ES-I3 (cell line): ENCODE results near the gene LRRC59.

Source experiments
- H3K36me3 ChIP-seq: 2 replicates; pipeline ENCODE4 v1.6.1; 2013; ENCODE audit warnings: mild to moderate bottlenecking, low read length, control low read depth, moderate library complexity; ENCODE audit not compliant: insufficient read depth
- H3K4me1 ChIP-seq: 2 replicates; pipeline ENCODE4 v1.6.1; 2013; ENCODE audit warnings: mild to moderate bottlenecking, control low read depth, low read length; ENCODE audit not compliant: insufficient read depth
- H3K9ac ChIP-seq: 2 replicates; pipeline ENCODE4 v1.6.1; 2013; ENCODE audit warnings: low read depth, mild to moderate bottlenecking, low read length, moderate library complexity
- H3K9me3 ChIP-seq: 2 replicates; pipeline ENCODE4 v1.6.1; 2013; ENCODE audit warnings: mild to moderate bottlenecking, low read length, moderate library complexity; ENCODE audit not compliant: control insufficient read depth, insufficient read depth

LRRC59 gene

DNA sequence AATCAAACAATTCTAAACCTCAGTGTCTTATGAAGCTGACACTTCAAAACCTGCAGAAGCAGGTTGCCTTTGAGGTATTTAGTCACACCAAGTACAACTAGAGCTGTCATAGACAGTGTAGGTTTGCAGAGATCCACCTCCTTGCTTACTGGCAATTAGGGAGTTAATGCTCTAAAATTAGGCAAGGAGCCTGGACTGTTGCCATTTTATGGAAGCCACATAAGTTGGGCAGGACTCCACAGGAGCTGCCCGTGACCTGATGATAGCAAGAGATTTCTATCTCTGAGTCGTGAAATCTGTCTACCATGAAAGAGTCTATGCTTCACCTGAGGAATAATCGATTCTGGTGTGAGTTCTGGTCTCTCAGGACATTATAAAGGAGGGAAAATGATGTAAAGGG, 15.4 kb downstream of the LRRC59 start:
- no peaks in the 10 kb centered on the region for H3K9me3 ChIP-seq
- peaks cover 6% of the 10 kb centered on the region; the same call in 1 of the 2 replicates for H3K4me1 ChIP-seq
- peaks cover 47% of the 10 kb centered on the region for H3K36me3 ChIP-seq
- H3K9ac ChIP-seq, result no peak overlapping the region

DNA sequence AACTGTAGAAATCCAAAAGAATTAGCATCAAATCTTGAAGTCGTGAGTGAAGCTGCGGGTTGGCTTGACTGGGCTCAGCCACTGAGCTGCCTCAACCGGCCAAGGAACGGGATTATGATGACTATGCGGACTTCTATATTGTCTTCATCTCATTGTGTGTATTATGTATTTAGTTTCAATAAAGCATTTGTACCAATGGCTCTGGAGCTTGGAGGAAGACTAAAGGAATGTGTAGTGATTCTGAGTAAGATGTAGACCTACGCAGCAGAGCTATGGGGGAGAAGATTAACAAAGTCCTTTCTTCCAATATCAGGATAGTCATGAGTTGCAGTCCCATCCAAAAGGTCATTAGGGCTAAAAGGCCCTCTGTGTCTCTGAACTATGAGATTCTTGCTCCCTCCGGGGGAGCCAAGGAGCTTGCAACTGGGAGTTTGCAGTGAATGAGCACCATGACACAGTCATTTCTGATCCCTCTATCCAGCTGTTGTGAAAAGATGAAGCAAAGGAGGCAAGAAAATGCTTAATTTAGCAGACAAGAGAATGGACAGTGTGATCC, 16.0 kb downstream of the LRRC59 start:
- Histone ChIP-seq H3K9me3 (no peaks in the 10 kb centered on the region), H3K4me1 (peaks cover 6% of the 10 kb centered on the region; the same call in 1 of the 2 replicates), H3K36me3 (peaks cover 43% of the 10 kb centered on the region), H3K9ac (no peak overlapping the region)

DNA sequence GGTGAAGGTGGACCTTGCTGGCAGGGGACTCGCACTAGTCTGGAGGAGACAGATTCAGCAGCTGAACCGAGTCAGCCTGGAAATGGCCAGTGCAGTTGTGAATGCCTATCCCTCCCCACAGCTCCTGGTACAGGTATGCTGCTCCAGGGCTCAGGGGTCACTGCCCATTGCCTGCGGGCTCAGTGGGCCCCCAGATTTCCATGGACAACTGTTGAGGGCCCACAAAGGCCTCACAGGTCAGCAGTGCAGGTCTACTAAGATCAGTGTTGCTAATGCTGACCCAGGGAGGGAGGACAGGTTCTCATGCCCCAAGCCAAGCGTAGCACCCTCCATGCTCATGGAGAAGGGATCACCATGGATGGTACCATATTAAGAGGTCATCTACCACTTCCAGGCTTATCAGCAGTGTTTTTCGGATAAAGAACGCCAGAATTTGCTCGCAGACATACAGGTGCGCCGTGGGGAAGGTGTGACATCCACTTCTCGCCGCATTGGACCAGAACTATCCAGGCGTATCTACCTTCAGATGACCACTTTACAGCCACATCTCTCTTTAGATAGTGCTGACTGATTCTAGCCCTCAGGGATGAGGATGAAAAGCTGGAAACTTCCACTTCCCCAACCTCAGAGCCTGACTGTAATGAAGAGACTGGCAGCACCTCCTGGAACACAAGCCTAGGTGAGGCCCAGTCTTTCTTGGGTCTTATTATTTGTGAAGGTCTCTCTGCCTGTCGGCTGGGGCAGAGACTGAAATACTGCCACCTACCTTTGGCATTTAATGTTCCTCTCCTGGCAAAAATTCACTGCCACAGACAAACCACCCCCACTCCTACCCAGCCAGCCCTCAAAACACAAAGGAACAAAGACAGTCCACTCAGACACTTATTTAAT, 16.7 kb downstream of the LRRC59 start:
- Histone ChIP-seq H3K36me3 (peaks cover 42% of the 10 kb centered on the region), H3K9ac (no peak overlapping the region), H3K9me3 (no peaks in the 10 kb centered on the region)

DNA sequence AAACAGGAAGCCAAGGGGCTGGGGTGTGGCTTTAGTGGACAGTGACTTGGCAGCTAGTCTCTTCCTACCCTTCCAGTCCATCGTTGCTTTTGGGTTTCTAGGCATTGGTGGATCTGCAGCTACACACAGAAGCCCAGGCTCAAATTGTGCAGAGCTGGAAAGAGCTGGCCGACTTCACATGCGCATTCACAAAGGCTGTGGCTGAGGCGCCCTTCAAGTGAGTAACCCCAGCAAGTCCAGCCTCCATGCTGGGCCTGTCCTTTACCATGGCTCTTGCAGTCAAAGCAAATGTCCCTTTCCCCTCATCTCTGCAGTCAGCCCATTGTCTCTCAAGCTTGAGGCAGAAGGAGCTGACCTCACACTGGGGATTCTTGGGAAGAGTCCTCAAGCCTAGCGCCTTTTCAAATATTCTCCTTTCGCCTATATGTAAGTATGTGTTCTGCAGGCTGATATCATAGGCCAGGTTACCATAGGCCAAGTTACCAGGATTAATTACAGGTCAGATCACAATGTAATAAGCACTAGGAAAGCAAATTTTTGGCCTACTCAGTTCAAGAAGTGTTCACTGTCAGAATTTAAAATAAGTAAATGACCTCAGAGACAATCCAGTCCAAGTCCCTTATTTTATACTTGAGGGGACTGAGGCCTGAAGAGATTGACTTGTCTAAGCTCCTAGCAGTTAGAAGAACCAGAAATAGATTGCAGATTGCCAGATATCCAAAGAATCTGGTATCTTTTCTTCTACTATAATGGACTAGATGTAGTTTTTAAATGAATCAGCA, 17.8 kb downstream of the LRRC59 start:
- Histone ChIP-seq H3K4me1 (peaks cover 6% of the 10 kb centered on the region; the same call in 1 of the 2 replicates), H3K9me3 (no peaks in the 10 kb centered on the region), H3K9ac (no peak overlapping the region), H3K36me3 (peaks cover 36% of the 10 kb centered on the region)

More for the DNA sequence above, 16.7 kb downstream of the LRRC59 start:
- H3K4me1 ChIP-seq, result peaks cover 6% of the 10 kb centered on the region; the same call in 1 of the 2 replicates

DNA sequence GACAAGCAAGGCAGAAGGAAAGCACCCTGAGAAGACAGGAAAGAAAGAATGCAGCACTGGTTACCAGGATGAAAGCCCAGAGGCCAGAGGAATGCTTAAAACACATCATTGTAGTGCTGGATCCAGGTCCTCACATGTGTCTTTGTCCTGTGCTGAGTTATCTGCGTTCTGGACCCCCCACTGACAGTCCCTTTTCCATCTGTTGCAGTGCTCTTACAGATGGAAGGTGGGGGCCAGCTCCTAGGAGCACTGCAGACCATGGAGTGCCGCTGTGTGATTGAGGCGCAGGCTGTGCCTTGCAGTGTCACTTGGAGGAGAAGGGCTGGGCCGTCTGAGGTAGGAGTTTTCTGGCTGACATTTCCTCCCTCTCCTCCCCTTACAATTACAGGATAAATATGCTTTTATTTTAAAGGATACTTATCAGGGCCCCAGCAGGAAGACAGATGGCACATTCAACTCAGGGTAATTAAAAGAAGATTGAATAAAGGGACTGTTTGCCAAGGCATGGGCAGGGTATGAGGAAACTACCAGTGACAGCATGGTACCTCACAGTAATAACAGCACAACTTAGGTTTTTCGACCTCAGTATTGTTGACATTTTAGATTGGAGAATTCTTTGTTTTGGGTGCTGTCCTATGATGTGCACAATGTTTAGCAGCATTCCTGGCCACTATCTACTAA, 21.3 kb downstream of the LRRC59 start:
- Histone ChIP-seq H3K36me3 (peaks cover 17% of the 10 kb centered on the region), H3K4me1 (peaks cover 11% of the 10 kb centered on the region; the same call in 1 of the 2 replicates), H3K9ac (no peak overlapping the region), H3K9me3 (no peaks in the 10 kb centered on the region)

DNA sequence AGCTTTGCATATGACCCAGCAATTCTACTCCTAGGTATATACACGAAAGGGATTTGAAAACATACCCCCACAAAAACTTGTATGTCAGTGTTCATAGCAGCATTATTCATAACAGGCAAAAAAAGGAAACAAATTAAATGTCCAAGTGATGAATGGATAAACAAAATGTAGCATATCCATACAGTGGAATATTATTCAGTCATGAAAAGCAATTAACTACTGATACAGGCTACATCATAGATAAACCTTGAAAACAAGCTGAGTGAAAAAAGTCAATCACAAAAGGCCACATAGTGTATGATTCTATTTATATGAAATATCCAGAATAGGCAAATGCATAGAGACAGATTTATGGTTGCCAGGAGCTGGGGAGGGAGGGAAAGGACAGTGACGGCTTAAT, 23.6 kb downstream of the LRRC59 start:
- peak overlapping the region; percentile 98 for H3K9ac ChIP-seq
- peaks cover 9% of the 10 kb centered on the region; the same call in 1 of the 2 replicates for H3K4me1 ChIP-seq

DNA sequence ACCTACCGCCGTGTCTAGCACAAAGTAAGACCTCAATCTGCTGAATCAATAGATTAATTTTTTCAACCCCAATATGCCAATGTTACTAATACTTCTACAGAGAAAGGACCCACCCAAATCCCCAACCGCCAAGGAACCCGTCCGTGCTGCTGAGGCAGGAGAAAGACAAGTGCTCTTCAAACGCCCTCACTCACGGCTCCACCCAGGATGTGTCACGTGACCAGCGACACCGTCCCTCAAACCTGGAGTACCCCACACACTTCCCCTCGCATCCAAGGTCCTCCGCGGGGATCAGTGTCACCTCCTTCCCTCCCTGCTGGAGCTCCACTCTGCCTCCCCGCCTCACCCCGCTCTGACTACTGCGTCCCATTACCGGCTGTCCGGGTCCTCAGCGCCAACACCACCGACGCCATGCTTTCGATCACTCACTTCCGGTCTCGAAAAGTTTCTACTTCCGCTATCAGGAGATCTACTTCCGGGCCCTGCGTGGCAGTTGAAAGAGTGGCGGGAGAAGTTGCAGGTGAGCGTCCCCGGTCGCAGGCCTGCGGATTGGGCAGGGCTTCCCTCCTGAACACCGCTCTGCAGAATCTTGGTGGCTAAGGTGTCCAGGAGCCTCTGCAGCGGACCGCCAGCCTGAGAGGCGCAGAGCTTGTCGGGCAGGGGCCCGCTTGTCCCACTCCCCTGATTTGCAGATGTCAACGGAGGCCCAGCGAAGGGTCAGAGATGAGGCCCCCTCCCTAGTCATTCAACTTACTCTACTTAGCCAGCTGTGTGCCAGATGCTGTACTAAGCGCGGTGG, 24.4 kb downstream of the LRRC59 start, which contains the start of the genes EME1 and MRPL27:
EME1 (plus strand) TSS at position 472 of the 799 bp plus-strand sequence. CDS start 1,980 bp downstream, outside the sequence.
MRPL27 (minus strand) TSS at position 427 of the 799 bp plus-strand sequence; CDS start at position 413, 14 bp downstream.
- peaks cover 26% of the 10 kb centered on the region for H3K36me3 ChIP-seq
- peaks cover 5% of the 10 kb centered on the region; the same call in 1 of the 2 replicates for H3K4me1 ChIP-seq
- peak within 1 kb of the TSS; percentile 98 for H3K9ac ChIP-seq
- no peaks in the 10 kb centered on the region for H3K9me3 ChIP-seq

More for the DNA sequence above, 23.6 kb downstream of the LRRC59 start:
- no peaks in the 10 kb centered on the region for H3K9me3 ChIP-seq
- H3K36me3 ChIP-seq, result peaks cover 21% of the 10 kb centered on the region

DNA sequence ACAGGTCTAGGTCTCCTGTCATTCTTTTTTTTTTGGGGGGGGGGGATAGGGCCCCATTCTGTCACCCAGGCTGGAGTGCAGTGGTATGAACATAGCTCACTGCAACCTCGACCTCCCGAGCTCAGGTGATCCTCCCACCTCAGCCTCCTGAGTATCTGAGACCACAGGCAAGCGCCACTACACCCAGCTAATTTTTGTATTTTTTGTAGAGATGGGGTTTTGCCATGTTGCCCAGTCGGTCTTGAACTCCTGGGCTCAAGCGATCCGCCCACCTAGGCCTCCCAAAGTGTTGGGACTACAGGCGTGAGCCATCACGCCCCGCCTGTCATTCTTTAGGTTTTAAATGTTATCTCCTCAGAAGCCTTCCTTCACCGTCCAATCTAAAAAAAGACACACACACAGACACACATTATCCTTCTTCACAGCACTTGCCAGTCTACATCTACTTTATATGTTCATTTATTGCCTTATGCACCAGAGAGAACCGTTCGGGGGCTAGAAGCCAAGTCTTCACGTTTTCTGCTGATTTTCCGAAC, 25.0 kb downstream of the LRRC59 start:
- H3K9me3 ChIP-seq, result no peaks in the 10 kb centered on the region
- H3K36me3 ChIP-seq, result peaks cover 32% of the 10 kb centered on the region
- H3K4me1 ChIP-seq, result peaks cover 5% of the 10 kb centered on the region; the same call in 1 of the 2 replicates
- H3K9ac ChIP-seq, result peak overlapping the region; percentile 98

DNA sequence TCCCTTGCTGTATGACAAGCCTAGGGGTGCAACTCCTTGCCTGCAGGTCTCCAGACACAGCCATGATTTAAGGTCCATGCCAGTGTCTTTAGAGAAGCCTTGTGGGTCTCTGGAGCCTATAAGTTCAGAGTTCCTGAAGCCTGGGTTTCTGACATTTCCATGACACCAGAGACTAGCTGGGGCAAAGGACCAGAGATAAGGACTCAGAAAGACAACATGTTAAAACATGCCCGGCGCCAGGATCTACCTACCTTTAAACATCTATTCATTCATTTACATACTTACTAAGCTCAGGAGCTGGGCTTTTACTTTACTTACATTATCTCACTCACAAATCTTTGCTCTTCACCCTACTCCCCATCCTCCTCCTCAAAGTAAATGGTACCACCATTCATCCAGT, 25.8 kb downstream of the LRRC59 start:
- Histone ChIP-seq H3K9me3 (no peaks in the 10 kb centered on the region), H3K36me3 (peaks cover 33% of the 10 kb centered on the region), H3K4me1 (peaks cover 5% of the 10 kb centered on the region; the same call in 1 of the 2 replicates), H3K9ac (no peak overlapping the region)

DNA sequence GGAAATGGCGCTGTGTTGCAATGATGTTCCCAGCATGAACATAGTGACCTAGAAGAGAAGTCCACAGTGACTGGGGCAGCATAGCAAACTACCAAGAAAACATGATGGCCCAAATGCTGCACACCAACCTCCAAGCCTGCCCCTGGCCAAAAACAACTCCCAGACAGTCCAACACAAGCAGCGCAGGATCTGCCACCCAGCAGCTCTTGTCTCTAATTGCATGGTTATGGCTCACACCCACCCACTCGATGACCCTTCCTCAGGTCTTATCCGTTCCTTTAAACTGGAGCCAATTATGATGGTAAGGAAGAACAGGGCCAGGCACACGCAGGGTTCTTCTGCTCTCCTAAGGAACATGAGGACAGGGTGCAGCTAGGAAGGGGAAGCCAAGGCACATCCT, 27.3 kb downstream of the LRRC59 start:
- Histone ChIP-seq H3K9me3 (no peaks in the 10 kb centered on the region), H3K36me3 (peaks cover 36% of the 10 kb centered on the region), H3K9ac (no peak overlapping the region), H3K4me1 (peaks cover 14% of the 10 kb centered on the region)

DNA sequence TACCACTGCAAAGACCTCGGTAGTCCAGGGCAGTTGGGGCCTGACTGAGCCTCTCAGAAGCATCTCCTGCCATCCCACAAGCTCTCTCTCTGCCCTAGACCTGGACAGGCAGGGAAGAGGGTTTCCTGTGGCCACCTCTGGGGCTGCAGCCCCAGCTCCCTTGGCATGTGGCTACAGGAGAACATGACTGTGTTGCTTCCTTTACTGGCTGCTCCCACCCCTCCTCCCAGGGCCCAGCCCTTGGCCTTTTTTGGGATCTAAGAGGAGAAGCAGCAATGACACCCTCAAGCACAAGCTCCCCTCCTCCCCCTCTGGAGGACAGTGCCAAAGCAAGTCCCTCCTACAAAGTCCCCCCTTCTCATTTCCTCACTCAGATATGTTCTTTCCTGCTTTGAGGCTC, 29.9 kb downstream of the LRRC59 start:
- Histone ChIP-seq H3K9ac (no peak overlapping the region), H3K9me3 (no peaks in the 10 kb centered on the region), H3K36me3 (peaks cover 36% of the 10 kb centered on the region), H3K4me1 (peaks cover 33% of the 10 kb centered on the region)

DNA sequence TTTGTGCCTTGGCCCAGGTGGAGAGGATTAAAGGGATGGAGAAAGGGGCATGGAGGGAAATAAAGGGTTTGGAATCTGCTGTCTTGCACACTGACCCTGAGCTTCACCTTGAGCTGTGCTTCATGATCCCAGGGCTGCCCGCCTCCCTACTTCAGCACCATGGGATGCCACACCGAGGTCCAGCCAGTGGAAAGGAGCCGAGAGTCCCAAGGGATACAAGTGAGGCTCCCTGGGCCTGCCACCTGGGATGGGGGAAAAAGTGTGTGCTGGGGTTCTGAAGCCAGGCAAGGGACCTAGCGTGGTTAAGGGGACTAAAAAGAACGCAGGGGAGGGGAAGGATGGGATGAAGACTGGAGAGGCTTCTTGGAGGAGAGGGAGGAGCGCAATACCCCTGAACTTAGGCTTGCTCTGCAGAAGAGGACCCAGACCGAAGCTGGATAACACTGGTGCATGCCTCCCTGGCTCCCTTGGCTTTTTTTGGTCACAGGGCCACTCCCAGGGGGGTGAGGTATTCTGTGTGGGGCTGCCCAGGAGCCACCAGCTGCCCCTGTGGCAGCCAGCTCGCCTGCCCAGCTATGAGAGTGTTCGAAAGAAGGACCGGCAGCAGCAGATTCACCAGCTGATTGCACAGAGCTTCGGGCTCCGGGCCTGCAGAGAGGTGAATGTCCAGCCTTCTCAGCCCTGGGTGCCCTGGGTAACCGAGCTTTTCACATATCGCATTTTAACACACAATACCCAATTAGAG, 31.5 kb downstream of the LRRC59 start:
- H3K36me3 ChIP-seq, result peaks cover 33% of the 10 kb centered on the region
- H3K9ac ChIP-seq, result no peak overlapping the region
- peaks cover 35% of the 10 kb centered on the region for H3K4me1 ChIP-seq
- no peaks in the 10 kb centered on the region for H3K9me3 ChIP-seq
